ENCODE measurements around the gene PIPOX.

The PIPOX gene

GRCh38 chr17:29048440-29049368 is 5.8 kb downstream of the PIPOX start:
- no peak for DNase-seq (ENCODE audit: low read depth, low spot score)

- DNase-seq (ENCODE audit: low read depth, low spot score): no peak
Observed at GRCh38 chr17:29049541-29050145, 6.7 kb downstream of the PIPOX start.

- DNase-seq (ENCODE audit: low read depth, low spot score): no peak
Observed at GRCh38 chr17:29050176-29050575, 7.2 kb downstream of the PIPOX start.

- DNase-seq (ENCODE audit: low read depth, low spot score): no peak
Observed at GRCh38 chr17:29051194-29051593, 8.3 kb downstream of the PIPOX start.

GRCh38 chr17:29051731-29052130 is 8.8 kb downstream of the PIPOX start:
- DNase-seq (ENCODE audit: low read depth, low spot score): no peak

- DNase-seq (ENCODE audit: low read depth, low spot score): no peak
Observed at GRCh38 chr17:29054835-29055234, 11.9 kb downstream of the PIPOX start.

GRCh38 chr17:29057361-29057760 is 14.4 kb downstream of the PIPOX start:
- no peak for DNase-seq (ENCODE audit: low read depth, low spot score)

GRCh38 chr17:29058391-29058790 is 15.4 kb downstream of the PIPOX start:
- no peak for DNase-seq (ENCODE audit: low read depth, low spot score)

- no peak for DNase-seq (ENCODE audit: low read depth, low spot score)
Observed at GRCh38 chr17:29059281-29059680, 16.3 kb downstream of the PIPOX start.

- DNase-seq (ENCODE audit: low read depth, low spot score): no peak
Observed at GRCh38 chr17:29060475-29060874, 17.5 kb downstream of the PIPOX start.

- no peak for DNase-seq (ENCODE audit: low read depth, low spot score)
Observed at GRCh38 chr17:29061036-29061435, 18.1 kb downstream of the PIPOX start.

- DNase-seq (ENCODE audit: low read depth, low spot score): no peak
Observed at GRCh38 chr17:29062215-29062614, 19.3 kb downstream of the PIPOX start.

GRCh38 chr17:29063992-29064391 is 21.1 kb downstream of the PIPOX start:
- DNase-seq (ENCODE audit: low read depth, low spot score): no peak

- no peak for DNase-seq (ENCODE audit: low read depth, low spot score)
Observed at GRCh38 chr17:29066047-29066446, 23.1 kb downstream of the PIPOX start.

GRCh38 chr17:29066606-29067005 is 23.7 kb downstream of the PIPOX start:
- DNase-seq (ENCODE audit: low read depth, low spot score): no peak

- no peak for DNase-seq (ENCODE audit: low read depth, low spot score)
Observed at GRCh38 chr17:29068818-29069217, 25.9 kb downstream of the PIPOX start.

GRCh38 chr17:29069526-29070041 is 26.6 kb downstream of the PIPOX start:
- no peak for DNase-seq (ENCODE audit: low read depth, low spot score)

GRCh38 chr17:29070308-29070707 is 27.4 kb downstream of the PIPOX start:
- no peak for DNase-seq (ENCODE audit: low read depth, low spot score)

GRCh38 chr17:29070781-29071180 is 27.8 kb downstream of the PIPOX start:
- DNase-seq (ENCODE audit: low read depth, low spot score): no peak

- DNase-seq (ENCODE audit: low read depth, low spot score): no peak
Observed at GRCh38 chr17:29071303-29071702, 28.4 kb downstream of the PIPOX start.

- DNase-seq (ENCODE audit: low read depth, low spot score): no peak
Observed at GRCh38 chr17:29073045-29073444, 30.1 kb downstream of the PIPOX start.

- no peak for DNase-seq (ENCODE audit: low read depth, low spot score)
Observed at GRCh38 chr17:29073520-29073919, 30.6 kb downstream of the PIPOX start.

- DNase-seq (ENCODE audit: low read depth, low spot score): no peak
Observed at GRCh38 chr17:29074488-29074887, 31.5 kb downstream of the PIPOX start.
